HUES48 (cell line): ENCODE results near the gene GRAMD4.

Source experiments
- H3K27ac ChIP-seq: one replicate; pipeline ENCODE4 v1.7.0; 2013; ENCODE audit warnings: low read depth, low read length, inconsistent platforms
- H3K27me3 ChIP-seq: 2 replicates; pipeline ENCODE4 v1.6.1; 2013; ENCODE audit warnings: mild to moderate bottlenecking, low read length; ENCODE audit not compliant: control insufficient read depth, insufficient read depth
- H3K36me3 ChIP-seq: 2 replicates; pipeline ENCODE4 v1.6.1; 2013; ENCODE audit warnings: low read length; ENCODE audit not compliant: control insufficient read depth, insufficient read depth
- H3K4me1 ChIP-seq: 2 replicates; pipeline ENCODE4 v1.6.1; 2013; ENCODE audit warnings: mild to moderate bottlenecking, low read length; ENCODE audit not compliant: control insufficient read depth, insufficient read depth
- H3K4me3 ChIP-seq: 2 replicates; pipeline ENCODE4 v1.5.1; 2013; ENCODE audit warnings: mild to moderate bottlenecking, low read depth, low read length
- H3K9ac ChIP-seq: 2 replicates; pipeline ENCODE4 v1.6.1; 2013; ENCODE audit warnings: mild to moderate bottlenecking, low read depth, low read length, moderate library complexity
- H3K9me3 ChIP-seq: 2 replicates; pipeline ENCODE4 v1.6.1; 2013; ENCODE audit warnings: low read length; ENCODE audit not compliant: control insufficient read depth, insufficient read depth

Gene GRAMD4

DNA sequence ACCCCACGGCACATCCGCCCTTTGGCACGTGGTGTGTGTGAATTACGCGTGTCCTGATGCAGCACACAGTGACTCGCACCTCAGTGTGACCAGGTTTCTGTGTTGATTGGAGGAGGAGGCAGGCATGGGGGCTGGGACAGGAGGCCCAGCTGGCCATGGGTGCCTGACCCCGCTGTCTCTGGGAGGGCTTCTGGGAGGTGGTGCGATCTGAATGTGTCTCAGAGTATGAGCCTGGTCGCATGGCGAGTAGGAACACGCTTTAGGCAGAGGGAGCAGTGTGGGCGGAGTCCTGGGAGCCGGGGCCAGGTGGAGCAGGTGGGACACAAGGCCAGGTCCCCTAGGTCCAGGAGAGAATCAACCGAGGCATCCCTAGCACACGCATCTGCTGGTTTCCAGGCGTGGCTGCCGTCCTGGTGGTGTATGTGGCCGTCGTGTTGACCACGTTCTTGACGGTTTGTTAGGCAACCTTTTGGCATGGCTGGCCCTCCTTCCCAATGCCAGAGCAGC is 5.7 kb downstream of the GRAMD4 start:
- Histone ChIP-seq H3K36me3 (no peaks in the 10 kb centered on the region), H3K9ac (no peak overlapping the region), H3K27me3 (no peaks in the 10 kb centered on the region), H3K4me3 (no peak overlapping the region), H3K9me3 (no peaks in the 10 kb centered on the region), H3K4me1 (peaks cover 14% of the 10 kb centered on the region), H3K27ac (no peak overlapping the region)

DNA sequence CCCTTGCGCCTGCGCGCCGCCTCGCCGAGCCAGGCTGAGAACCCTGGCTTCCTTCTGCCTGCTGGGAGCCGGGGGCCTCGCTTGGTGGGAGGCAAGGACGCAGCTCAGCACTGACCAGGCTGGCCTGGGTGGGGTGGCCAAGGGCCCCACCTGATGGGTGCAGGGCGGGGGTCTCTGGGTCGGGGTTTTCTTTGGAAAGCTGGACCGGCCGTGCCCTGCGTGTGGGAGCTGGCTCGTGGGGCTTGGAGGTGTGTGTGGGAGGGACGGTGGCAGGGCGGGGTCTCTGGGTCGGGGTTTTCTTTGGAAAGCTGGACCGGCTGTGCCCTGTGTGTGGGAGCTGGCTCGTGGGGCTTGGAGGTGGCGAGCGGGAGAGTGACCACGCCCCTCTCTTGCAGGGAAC is 6.2 kb downstream of the GRAMD4 start:
- Histone ChIP-seq H3K9ac (no peak overlapping the region), H3K4me3 (no peak overlapping the region), H3K4me1 (peaks cover 14% of the 10 kb centered on the region), H3K9me3 (no peaks in the 10 kb centered on the region), H3K27ac (no peak overlapping the region), H3K27me3 (no peaks in the 10 kb centered on the region), H3K36me3 (no peaks in the 10 kb centered on the region)

DNA sequence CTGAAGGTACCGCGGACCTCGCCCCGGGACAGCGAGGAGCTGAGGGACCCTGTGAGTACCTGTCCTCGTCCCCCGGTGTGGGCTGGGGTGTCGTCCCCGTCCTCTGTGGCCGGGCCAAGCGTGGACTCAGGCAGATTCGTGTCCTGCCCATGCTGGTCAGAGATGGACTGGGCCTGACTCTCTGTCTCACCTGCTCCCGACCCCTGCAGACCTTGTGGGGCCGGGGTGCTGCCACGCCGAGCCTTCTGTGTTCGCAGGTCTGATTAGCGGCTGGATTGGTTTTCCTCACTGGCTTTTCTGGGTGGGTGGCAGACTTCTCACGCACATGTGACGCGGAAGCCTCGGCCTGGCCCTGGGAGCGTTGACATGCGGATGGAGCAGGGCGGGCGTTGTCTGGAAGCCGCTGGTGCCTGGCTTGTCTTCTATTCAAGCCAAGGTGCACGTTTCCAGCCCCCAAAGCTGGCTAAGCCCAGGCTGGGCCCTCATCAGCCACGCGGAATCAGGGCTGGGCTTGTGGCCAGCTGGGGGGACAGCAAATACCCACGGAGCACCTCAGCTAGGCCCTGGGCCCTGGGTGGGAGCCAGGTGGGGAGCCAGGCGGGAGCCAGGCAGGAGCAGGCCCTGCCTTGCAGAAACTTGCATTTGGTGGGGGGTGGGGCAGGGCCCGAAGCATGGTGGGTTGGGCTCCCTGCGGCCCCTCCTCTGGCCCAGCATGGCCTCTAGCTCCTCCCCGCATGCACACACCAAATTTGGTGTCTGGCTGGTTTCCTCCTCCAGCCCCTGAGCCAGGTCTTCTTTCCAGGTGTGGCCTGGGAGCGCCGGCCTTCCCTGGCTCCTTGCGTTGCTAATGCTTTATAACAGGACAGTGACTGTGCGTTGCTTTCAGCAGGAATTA is 7.0 kb downstream of the GRAMD4 start:
- H3K9me3 ChIP-seq, result no peaks in the 10 kb centered on the region
- H3K4me3 ChIP-seq, result no peak overlapping the region
- no peaks in the 10 kb centered on the region for H3K27me3 ChIP-seq
- H3K27ac ChIP-seq, result peak overlapping the region; percentile 47
- H3K36me3 ChIP-seq, result no peaks in the 10 kb centered on the region
- H3K9ac ChIP-seq, result no peak overlapping the region
- peaks cover 14% of the 10 kb centered on the region for H3K4me1 ChIP-seq

DNA sequence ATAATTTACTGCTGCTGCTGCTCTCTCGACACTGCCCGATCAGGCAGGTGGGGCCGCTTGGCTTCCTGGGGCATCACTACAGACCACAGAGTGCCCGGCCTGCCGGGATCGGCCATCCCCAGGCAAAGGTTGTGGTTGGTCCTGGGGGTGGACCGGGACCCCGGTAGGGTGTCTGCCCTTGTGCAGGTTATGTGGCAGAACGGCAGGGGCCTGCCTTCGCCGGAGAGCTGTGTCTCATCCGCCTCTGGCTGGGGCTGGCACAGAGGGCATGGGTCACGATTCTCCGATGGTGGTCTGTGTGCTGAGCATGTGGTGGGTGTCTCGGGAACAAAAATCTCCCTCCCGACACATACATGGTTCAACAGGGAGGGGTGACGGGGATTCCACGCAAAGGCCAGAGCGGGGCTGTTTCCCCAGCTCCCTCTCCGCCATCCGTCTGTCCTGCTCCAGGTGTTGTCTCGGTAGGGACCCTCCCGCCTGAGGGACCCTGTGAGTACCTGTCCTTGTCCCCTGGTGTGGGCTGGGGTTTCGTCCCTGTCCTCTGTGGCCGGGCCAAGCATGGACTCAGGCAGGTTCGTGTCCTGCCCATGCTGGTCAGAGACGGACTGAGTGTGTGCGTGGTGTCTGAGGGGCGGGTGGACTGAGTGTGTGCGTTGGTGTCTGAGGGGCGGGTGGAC is 7.8 kb downstream of the GRAMD4 start:
- Histone ChIP-seq H3K36me3 (no peaks in the 10 kb centered on the region), H3K4me3 (no peak overlapping the region), H3K27me3 (no peaks in the 10 kb centered on the region), H3K9me3 (no peaks in the 10 kb centered on the region), H3K9ac (no peak overlapping the region), H3K4me1 (peaks cover 14% of the 10 kb centered on the region), H3K27ac (peak overlapping the region; percentile 47)

DNA sequence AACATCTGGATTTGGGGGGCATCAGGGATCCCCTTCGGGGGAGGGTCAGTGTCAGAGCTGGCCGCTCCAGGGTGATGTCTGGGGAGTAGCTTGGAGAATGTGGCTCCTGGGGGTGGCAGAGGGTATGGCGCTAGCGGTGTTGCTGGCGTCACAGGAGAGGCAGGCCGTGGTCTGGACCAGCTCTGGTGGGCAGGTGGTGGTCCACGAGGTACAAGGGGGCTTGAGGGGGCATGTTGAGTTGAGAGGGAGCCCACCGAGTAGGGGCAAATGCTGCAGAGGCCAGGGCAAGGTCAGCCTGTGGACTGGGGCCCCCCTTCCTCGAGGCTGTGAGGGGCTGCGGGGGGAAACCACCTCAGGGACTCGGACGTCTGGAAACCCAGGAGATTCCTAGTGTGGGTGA is 8.6 kb downstream of the GRAMD4 start:
- no peak overlapping the region for H3K27ac ChIP-seq
- no peaks in the 10 kb centered on the region for H3K36me3 ChIP-seq

DNA sequence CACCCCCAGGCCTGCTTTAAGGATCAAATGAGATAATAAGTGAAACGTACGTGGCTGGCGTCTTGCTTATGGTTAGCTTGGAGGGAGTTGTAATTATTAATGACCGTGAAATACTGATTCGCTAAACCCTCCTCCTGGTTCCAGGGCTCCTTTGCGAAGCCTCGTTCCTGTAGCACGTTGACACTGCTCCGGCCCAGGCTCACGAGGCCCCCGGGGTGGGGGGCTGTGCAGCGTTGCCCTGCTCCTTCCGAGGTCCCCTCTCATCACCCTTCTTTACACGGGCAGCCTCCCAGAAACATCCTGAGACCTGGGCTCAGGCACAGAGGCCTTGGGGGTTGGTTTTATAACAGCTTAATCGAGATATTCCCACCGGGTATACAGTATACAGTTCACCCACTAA is 9.1 kb downstream of the GRAMD4 start:
- no peak overlapping the region for H3K27ac ChIP-seq
- H3K36me3 ChIP-seq, result no peaks in the 10 kb centered on the region
- peaks cover 14% of the 10 kb centered on the region for H3K4me1 ChIP-seq
- no peaks in the 10 kb centered on the region for H3K9me3 ChIP-seq
- no peaks in the 10 kb centered on the region for H3K27me3 ChIP-seq
- H3K4me3 ChIP-seq, result no peak overlapping the region
- no peak overlapping the region for H3K9ac ChIP-seq

More for the DNA sequence above, 8.6 kb downstream of the GRAMD4 start:
- Histone ChIP-seq H3K27me3 (no peaks in the 10 kb centered on the region), H3K9ac (no peak overlapping the region), H3K9me3 (no peaks in the 10 kb centered on the region), H3K4me1 (peaks cover 14% of the 10 kb centered on the region), H3K4me3 (no peak overlapping the region)

DNA sequence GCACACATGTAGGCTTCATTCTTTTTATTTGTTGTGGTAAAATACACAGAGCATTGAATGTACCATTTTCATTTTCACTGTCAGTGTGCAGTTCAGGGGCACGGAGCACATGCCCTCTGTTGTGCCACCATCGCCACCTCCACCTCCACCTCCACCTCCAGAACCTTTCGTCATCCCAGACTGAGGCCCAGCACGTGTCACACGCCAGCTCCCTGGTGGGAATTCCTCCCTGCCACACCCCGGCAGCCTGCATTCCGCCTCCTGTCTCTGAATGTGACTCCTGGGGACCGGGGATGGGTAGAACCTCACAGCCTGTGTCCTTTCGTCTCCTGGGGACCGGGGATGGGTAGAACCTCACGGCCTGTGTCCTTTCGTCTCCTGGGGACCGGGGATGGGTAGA is 10.9 kb downstream of the GRAMD4 start:
- H3K4me3 ChIP-seq, result no peak overlapping the region
- H3K27me3 ChIP-seq, result no peaks in the 10 kb centered on the region
- H3K27ac ChIP-seq, result no peak overlapping the region
- H3K4me1 ChIP-seq, result peaks cover 14% of the 10 kb centered on the region
- no peak overlapping the region for H3K9ac ChIP-seq
- no peaks in the 10 kb centered on the region for H3K36me3 ChIP-seq
- no peaks in the 10 kb centered on the region for H3K9me3 ChIP-seq

DNA sequence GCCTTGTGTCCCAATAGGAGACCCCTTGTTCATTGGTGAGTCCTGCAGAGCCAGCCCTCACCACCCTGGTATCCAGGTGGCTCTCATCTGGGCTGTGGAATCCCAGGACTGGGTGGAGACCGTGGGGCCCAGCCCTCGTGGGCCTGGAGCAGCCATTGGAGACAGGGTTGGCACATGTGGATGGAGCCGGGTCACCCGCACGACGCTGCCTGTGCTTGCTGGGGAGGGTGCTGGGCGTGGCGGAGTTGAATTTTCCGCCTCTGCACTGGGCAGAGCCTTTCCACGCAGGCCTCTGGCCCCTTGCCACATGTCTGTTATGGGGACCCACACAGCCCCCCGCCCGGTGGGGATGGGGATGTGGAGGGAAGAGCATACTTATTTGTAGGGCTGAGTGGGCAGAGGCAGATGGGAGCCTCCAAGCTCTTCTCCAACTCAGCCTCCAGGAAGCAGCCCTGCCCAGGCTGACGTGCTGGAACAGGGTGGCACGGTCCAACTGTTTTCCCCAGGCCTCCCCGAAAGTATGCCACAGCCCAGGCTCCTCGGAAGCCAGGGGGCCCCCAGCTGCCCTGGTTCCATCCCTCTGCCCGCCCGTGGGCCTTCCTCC is 12.6 kb downstream of the GRAMD4 start:
- Histone ChIP-seq H3K27me3 (no peaks in the 10 kb centered on the region), H3K27ac (no peak overlapping the region), H3K9me3 (no peaks in the 10 kb centered on the region), H3K9ac (no peak overlapping the region), H3K4me3 (no peak overlapping the region), H3K36me3 (no peaks in the 10 kb centered on the region), H3K4me1 (peaks cover 4% of the 10 kb centered on the region)

DNA sequence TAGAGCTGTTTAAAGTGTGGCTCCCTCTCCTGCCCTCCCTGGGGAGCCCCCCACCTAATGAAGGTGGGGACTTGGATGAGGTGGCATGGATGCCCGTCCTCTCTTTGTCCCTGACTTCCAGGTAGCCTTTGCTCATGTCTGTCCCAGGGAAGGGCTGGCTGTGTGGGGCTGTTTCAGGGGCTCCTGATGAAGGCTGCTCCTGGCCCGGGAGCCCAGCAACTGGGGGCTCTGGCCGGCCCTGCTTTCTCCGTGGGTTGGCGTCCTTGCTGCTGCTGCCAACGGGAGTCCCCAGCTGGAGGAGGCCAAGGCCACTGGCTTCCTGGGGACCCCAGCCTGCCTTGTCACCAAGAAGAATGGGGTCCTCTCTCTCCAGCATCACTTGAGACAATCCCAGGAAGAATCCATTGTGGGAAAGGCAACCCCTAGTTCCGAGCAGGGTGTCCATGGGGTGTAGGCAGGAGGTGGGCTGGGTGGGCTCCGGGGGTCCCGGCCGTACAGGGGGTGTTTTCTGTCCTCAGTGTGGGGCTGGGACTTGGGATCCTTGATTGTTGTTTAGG is 13.2 kb downstream of the GRAMD4 start:
- Histone ChIP-seq H3K9ac (no peak overlapping the region), H3K27me3 (no peaks in the 10 kb centered on the region)

DNA sequence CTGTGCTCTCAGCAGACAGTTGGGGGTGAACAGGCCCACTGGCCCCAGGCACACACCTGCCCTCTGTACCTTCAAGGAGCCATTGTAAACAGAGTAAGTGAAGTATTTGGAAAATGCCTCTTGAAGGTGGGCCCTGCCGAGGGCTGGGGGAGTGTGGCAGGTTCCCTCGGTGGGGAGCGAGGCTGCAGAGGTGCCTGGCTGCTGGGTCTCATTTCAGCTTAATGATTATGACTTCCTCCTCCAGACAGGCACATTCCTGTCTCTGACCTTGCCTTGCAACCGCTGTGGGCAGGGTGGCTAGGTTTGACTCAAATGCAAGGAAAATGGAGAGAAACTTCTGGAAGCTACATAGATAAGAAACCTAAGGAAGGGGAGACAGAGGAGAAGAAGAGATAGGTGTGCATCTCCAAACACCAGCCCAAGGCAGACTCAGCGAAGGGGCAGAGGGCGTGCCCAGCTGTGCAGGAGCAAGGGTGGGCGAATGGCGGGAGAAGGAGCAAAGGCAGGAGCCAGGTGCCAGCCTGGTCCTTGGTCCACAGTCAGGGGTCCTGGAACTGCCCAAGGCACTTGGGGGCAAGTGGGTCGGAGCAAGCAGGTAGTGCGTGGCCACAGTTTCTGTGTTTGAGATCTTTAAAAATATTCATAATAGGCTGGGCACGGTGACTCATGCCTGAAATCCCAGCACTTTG is 14.0 kb downstream of the GRAMD4 start:
- Histone ChIP-seq H3K4me1 (no peaks in the 10 kb centered on the region; the same call in 1 of the 2 replicates), H3K9ac (no peak overlapping the region), H3K27ac (no peak overlapping the region), H3K36me3 (no peaks in the 10 kb centered on the region), H3K27me3 (no peaks in the 10 kb centered on the region), H3K9me3 (no peaks in the 10 kb centered on the region), H3K4me3 (no peak overlapping the region)

More for the DNA sequence above, 13.2 kb downstream of the GRAMD4 start:
- Histone ChIP-seq H3K9me3 (no peaks in the 10 kb centered on the region), H3K4me1 (no peaks in the 10 kb centered on the region; the same call in 1 of the 2 replicates), H3K27ac (no peak overlapping the region), H3K4me3 (no peak overlapping the region), H3K36me3 (no peaks in the 10 kb centered on the region)
